HEK293 (cell line): Measurements from ENCODE around the gene RPL6.

ENCODE experiments used
- CTCF ChIA-PET: fragments of 350-600 bp; formaldehyde crosslinking; extraction: SDS; loops from one replicate; lab custom pipeline; 2021; ENCODE audit warnings: antibody characterized with exemption; lab: Yijun Ruan, JAX
- POLR2A ChIA-PET: fragments of 300-600 bp; formaldehyde crosslinking; extraction: SDS; loops from one replicate; lab custom pipeline; 2020; ENCODE audit warnings: antibody characterized with exemption, inconsistent platforms; lab: Yijun Ruan, JAX
- H3K27ac ChIP-seq: fragments of 200-500 bp; sonication (Bioruptor generic); 2 replicates; pipeline ENCODE4 v1.5.1; 2014; ENCODE audit warnings: low read depth, low read length, control low read depth, inconsistent platforms; ENCODE audit errors: extremely low read depth
- H3K36me3 ChIP-seq, 2 experiments: fragments of 200-500 bp in 1 of 2; sonication (Bioruptor generic) in 1 of 2; 1 replicate in 1 of 2; 2 replicates in 1 of 2; pipeline ENCODE4 v1.5.1; 2014 to 2017; ENCODE audit warnings: inconsistent platforms in 2 of 2, low read length in 2 of 2; ENCODE audit not compliant: control insufficient read depth in 2 of 2, insufficient read depth in 1 of 2
- H3K4me1 ChIP-seq: fragments of 200-500 bp; sonication (Bioruptor generic); 2 replicates; pipeline ENCODE4 v1.5.1; 2014; ENCODE audit warnings: mild to moderate bottlenecking, low read length, inconsistent platforms; ENCODE audit not compliant: control insufficient read depth, insufficient read depth
- H3K4me3 ChIP-seq: 2 replicates; pipeline ENCODE4 v1.5.1; 2011; ENCODE audit warnings: low read depth, mild to moderate bottlenecking, control low read depth, low read length, moderate library complexity
- H3K9me3 ChIP-seq: fragments of 200-500 bp; sonication (Bioruptor generic); 2 replicates; pipeline ENCODE4 v1.5.1; 2014; ENCODE audit warnings: low read depth, low read length, inconsistent platforms; ENCODE audit not compliant: control insufficient read depth, insufficient read depth
- GLIS2 ChIP-seq: fragments of 450-650 bp; formaldehyde crosslinking; IDR thresholded peaks from 2 replicates; pipeline ENCODE4 v1.5.1; 2016; ENCODE audit warnings: missing biosample characterization, missing genetic modification characterization
- KLF16 ChIP-seq: fragments of 450-650 bp; formaldehyde crosslinking; IDR thresholded peaks from 2 replicates; pipeline ENCODE4 v1.5.1; 2017; ENCODE audit warnings: missing biosample characterization, missing genetic modification characterization
- MZF1 ChIP-seq: fragments of 450-650 bp; formaldehyde crosslinking; IDR thresholded peaks from 2 replicates; pipeline ENCODE4 v1.5.1; 2017; ENCODE audit warnings: missing biosample characterization, missing genetic modification characterization, borderline replicate concordance
- SCRT1 ChIP-seq: fragments of 450-650 bp; formaldehyde crosslinking; IDR thresholded peaks from 2 replicates; pipeline ENCODE4 v1.5.1; 2016; ENCODE audit warnings: missing biosample characterization, missing genetic modification characterization, borderline replicate concordance
- SP7 ChIP-seq: fragments of 450-650 bp; formaldehyde crosslinking; IDR thresholded peaks from 2 replicates; pipeline ENCODE4 v1.5.1; 2016; ENCODE audit warnings: missing biosample characterization, missing genetic modification characterization
- ZBTB20 ChIP-seq: fragments of 450-650 bp; formaldehyde crosslinking; IDR thresholded peaks from 2 replicates; pipeline ENCODE4 v1.5.1; 2016; ENCODE audit warnings: missing biosample characterization, missing genetic modification characterization
- ZBTB48 ChIP-seq: fragments of 450-650 bp; formaldehyde crosslinking; IDR thresholded peaks from 2 replicates; pipeline ENCODE4 v1.5.1; 2016; ENCODE audit warnings: missing biosample characterization, missing genetic modification characterization
- ZEB2 ChIP-seq: fragments of 450-650 bp; formaldehyde crosslinking; IDR thresholded peaks from 2 replicates; pipeline ENCODE4 v1.5.1; 2016; ENCODE audit warnings: missing biosample characterization, missing genetic modification characterization
- ZFP37 ChIP-seq: fragments of 450-650 bp; formaldehyde crosslinking; IDR thresholded peaks from 2 replicates; pipeline ENCODE4 v1.5.1; 2016; ENCODE audit warnings: missing biosample characterization, missing genetic modification characterization
- ZNF2 ChIP-seq: fragments of 450-650 bp; formaldehyde crosslinking; IDR thresholded peaks from 2 replicates; pipeline ENCODE4 v1.5.1; 2016; ENCODE audit warnings: missing biosample characterization, missing genetic modification characterization
- ZNF214 ChIP-seq: fragments of 450-650 bp; formaldehyde crosslinking; IDR thresholded peaks from 2 replicates; pipeline ENCODE4 v1.5.1; 2017; ENCODE audit warnings: missing biosample characterization, mild to moderate bottlenecking, missing genetic modification characterization, borderline replicate concordance
- ZNF221 ChIP-seq: fragments of 450-650 bp; formaldehyde crosslinking; IDR thresholded peaks from 2 replicates; pipeline ENCODE4 v1.5.1; 2017; ENCODE audit warnings: missing biosample characterization, missing genetic modification characterization, borderline replicate concordance
- ZNF335 ChIP-seq: fragments of 450-650 bp; formaldehyde crosslinking; conservative IDR thresholded peaks from 2 replicates; pipeline ENCODE4 v1.5.1; 2016; ENCODE audit warnings: missing biosample characterization, missing genetic modification characterization
- ZNF48 ChIP-seq: fragments of 450-650 bp; formaldehyde crosslinking; IDR thresholded peaks from 2 replicates; pipeline ENCODE4 v1.5.1; 2016; ENCODE audit warnings: missing biosample characterization, missing genetic modification characterization
- ZNF560 ChIP-seq: fragments of 450-650 bp; formaldehyde crosslinking; IDR thresholded peaks from 2 replicates; pipeline ENCODE4 v1.5.1; 2017; ENCODE audit warnings: missing biosample characterization, missing genetic modification characterization, borderline replicate concordance
- ZNF747 ChIP-seq: fragments of 450-650 bp; formaldehyde crosslinking; IDR thresholded peaks from 2 replicates; pipeline ENCODE4 v1.5.1; 2016; ENCODE audit warnings: missing biosample characterization, missing genetic modification characterization
- ZNF76 ChIP-seq: fragments of 450-650 bp; formaldehyde crosslinking; IDR thresholded peaks from 2 replicates; pipeline ENCODE4; 2016; ENCODE audit warnings: low read depth, missing biosample characterization, missing genetic modification characterization, borderline replicate concordance
- ZNF777 ChIP-seq: fragments of 450-650 bp; formaldehyde crosslinking; IDR thresholded peaks from 2 replicates; pipeline ENCODE4 v1.5.1; 2017; ENCODE audit warnings: missing biosample characterization, missing genetic modification characterization, borderline replicate concordance
- ZSCAN16 ChIP-seq: fragments of 450-650 bp; formaldehyde crosslinking; IDR thresholded peaks from 2 replicates; pipeline ENCODE4 v1.5.1; 2016; ENCODE audit warnings: missing biosample characterization, missing genetic modification characterization
- ZSCAN23 ChIP-seq: fragments of 450-650 bp; formaldehyde crosslinking; IDR thresholded peaks from 2 replicates; pipeline ENCODE4 v1.5.1; 2016; ENCODE audit warnings: missing biosample characterization, missing genetic modification characterization
- ZXDB ChIP-seq: fragments of 450-650 bp; formaldehyde crosslinking; IDR thresholded peaks from 2 replicates; pipeline ENCODE4 v1.5.1; 2016; ENCODE audit warnings: missing biosample characterization, missing genetic modification characterization
- TF ChIP-seq, protein P1 (sequence below): fragments of 450-650 bp; formaldehyde crosslinking; IDR thresholded peaks from 2 replicates; pipeline ENCODE4 v1.5.1; 2017; ENCODE audit warnings: missing biosample characterization, missing genetic modification characterization
- TF ChIP-seq, protein P2 (sequence below): fragments of 450-650 bp; formaldehyde crosslinking; IDR thresholded peaks from 2 replicates; pipeline ENCODE4 v1.5.1; 2016; ENCODE audit warnings: missing biosample characterization, missing genetic modification characterization
- TF ChIP-seq, protein P3 (sequence below): fragments of 450-650 bp; formaldehyde crosslinking; IDR thresholded peaks from 2 replicates; pipeline ENCODE4 v1.5.1; 2016; ENCODE audit warnings: missing biosample characterization, missing genetic modification characterization
- TF ChIP-seq, protein P4 (sequence below): fragments of 450-650 bp; formaldehyde crosslinking; IDR thresholded peaks from 2 replicates; pipeline ENCODE4 v1.5.1; 2016; ENCODE audit warnings: missing biosample characterization, missing genetic modification characterization

The RPL6 gene

DNA sequence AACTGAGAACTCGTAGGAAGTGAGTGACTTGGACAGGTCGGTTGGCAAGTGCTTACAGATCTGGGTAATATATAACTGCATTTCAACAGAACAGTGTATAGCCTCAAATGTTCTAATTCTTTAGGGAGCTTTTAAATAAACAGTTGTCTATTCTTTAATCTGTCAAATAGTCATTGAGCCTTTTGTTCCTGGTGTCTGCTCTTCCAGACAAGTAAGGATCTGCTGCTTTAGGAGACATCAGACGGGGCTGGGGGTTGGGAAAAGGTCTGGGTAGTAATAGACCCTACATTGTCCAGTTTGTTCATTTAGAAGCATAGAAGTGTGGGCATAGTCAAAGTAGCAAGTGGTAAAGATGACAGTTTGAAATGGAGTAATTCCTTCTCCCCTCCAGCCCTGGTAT is 11.3 kb upstream of the RPL6 start (continued):
- TF ChIP-seq, protein P1, sequence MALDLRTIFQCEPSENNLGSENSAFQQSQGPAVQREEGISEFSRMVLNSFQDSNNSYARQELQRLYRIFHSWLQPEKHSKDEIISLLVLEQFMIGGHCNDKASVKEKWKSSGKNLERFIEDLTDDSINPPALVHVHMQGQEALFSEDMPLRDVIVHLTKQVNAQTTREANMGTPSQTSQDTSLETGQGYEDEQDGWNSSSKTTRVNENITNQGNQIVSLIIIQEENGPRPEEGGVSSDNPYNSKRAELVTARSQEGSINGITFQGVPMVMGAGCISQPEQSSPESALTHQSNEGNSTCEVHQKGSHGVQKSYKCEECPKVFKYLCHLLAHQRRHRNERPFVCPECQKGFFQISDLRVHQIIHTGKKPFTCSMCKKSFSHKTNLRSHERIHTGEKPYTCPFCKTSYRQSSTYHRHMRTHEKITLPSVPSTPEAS, result no peak
- TF ChIP-seq ZNF221 (no peak), ZSCAN16 (tag by site-specific recombination) (no peak), ZXDB (tag by site-specific recombination) (no peak)
- TF ChIP-seq, all 188 proteins: peak for 0

DNA sequence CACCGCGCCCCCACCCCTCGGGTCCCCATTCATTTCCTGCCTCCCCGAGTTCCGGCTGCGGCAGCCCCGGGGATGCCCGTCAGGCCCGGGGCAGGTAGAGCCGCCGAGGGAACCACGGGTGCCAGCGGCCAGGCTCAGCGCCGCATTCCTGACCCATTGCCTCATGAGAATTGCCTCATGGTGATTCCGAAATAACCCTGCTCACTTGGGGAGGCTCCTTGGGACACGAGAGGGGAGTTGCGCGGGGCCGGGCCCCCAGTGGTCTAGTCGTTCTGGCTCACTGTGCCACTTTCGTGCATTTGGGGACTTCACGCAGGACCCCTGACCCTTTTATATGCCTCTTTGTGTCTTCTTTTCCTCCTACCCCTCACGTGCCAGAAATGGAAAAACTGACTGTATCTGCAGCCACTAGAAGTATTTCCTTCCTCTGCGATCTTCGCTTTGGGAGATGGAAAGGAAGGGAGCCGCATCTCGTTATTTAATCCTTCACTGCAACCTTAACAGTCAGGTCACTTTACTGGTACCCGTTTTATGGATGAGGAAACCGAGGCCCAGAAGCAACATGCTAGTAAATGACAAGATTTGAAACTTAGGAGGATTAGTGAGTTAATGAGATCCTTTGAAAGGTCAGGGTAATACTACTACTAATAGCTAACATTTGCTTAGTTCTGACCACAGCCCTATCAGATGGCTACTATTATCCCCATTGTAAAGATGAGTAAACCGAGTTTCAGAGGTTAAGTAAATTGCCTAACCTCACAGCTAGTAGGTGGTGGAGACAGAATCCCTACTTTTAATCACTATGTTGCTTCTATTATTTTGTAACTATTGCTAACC is 10.1 kb upstream of the RPL6 start:
- peak overlapping the region; percentile 80; the same call in 1 of the 2 replicates for H3K27ac ChIP-seq
- H3K4me3 ChIP-seq, result peak overlapping the region; percentile 99
- CTCF ChIA-PET, result interaction anchor here (0.7 to 1.0 kb wide), 4 partner anchors 8 to 137 kb away, joined by 3 read pairs; no protein-coding TSS in a partner anchor
- H3K36me3 ChIP-seq, result no peaks in the 10 kb centered on the region
- 0 out of 2 replicates have a peak, but pooled peaks cover 4% of the 10 kb centered on the region for H3K4me1 ChIP-seq
- POLR2A ChIA-PET, result interaction anchor here (1.0 kb wide), 2 partner anchors 14 to 64 kb away, joined by 3 read pairs; no protein-coding TSS in a partner anchor
- no peaks in the 10 kb centered on the region for H3K9me3 ChIP-seq
- TF ChIP-seq ZNF214 (tag by site-specific recombination) (no peak), ZSCAN23 (tag by site-specific recombination) (no peak), ZNF747 (tag by site-specific recombination) (no peak), ZNF560 (tag by site-specific recombination) (no peak), GLIS2 (peak; percentile 80), ZBTB20 (tag by site-specific recombination) (peak; percentile 23; the same call in 1 of the 2 replicates), ZNF48 (tag by site-specific recombination) (no peak), SP7 (tag by site-specific recombination) (peak; percentile 1; the same call in 1 of the 2 replicates), ZNF76 (peak; percentile 17; the same call in 1 of the 2 replicates), ZEB2 (tag by site-specific recombination) (peak; percentile 59), ZNF777 (tag by site-specific recombination) (no peak), SCRT1 (no peak), MZF1 (no peak), ZNF335 (peak; percentile 86), KLF16 (tag by site-specific recombination) (peak; percentile 29; the same call in 1 of the 2 replicates), ZNF2 (tag by site-specific recombination) (0 out of 2 replicates have a peak, but pooled peaks have one; percentile 14), ZFP37 (tag by site-specific recombination) (peak; percentile 39; the same call in 1 of the 2 replicates), ZBTB48 (tag by site-specific recombination) (peak; percentile 35; the same call in 1 of the 2 replicates)
- TF ChIP-seq, protein P2, sequence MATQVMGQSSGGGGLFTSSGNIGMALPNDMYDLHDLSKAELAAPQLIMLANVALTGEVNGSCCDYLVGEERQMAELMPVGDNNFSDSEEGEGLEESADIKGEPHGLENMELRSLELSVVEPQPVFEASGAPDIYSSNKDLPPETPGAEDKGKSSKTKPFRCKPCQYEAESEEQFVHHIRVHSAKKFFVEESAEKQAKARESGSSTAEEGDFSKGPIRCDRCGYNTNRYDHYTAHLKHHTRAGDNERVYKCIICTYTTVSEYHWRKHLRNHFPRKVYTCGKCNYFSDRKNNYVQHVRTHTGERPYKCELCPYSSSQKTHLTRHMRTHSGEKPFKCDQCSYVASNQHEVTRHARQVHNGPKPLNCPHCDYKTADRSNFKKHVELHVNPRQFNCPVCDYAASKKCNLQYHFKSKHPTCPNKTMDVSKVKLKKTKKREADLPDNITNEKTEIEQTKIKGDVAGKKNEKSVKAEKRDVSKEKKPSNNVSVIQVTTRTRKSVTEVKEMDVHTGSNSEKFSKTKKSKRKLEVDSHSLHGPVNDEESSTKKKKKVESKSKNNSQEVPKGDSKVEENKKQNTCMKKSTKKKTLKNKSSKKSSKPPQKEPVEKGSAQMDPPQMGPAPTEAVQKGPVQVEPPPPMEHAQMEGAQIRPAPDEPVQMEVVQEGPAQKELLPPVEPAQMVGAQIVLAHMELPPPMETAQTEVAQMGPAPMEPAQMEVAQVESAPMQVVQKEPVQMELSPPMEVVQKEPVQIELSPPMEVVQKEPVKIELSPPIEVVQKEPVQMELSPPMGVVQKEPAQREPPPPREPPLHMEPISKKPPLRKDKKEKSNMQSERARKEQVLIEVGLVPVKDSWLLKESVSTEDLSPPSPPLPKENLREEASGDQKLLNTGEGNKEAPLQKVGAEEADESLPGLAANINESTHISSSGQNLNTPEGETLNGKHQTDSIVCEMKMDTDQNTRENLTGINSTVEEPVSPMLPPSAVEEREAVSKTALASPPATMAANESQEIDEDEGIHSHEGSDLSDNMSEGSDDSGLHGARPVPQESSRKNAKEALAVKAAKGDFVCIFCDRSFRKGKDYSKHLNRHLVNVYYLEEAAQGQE, result no peak
- TF ChIP-seq, protein P3, sequence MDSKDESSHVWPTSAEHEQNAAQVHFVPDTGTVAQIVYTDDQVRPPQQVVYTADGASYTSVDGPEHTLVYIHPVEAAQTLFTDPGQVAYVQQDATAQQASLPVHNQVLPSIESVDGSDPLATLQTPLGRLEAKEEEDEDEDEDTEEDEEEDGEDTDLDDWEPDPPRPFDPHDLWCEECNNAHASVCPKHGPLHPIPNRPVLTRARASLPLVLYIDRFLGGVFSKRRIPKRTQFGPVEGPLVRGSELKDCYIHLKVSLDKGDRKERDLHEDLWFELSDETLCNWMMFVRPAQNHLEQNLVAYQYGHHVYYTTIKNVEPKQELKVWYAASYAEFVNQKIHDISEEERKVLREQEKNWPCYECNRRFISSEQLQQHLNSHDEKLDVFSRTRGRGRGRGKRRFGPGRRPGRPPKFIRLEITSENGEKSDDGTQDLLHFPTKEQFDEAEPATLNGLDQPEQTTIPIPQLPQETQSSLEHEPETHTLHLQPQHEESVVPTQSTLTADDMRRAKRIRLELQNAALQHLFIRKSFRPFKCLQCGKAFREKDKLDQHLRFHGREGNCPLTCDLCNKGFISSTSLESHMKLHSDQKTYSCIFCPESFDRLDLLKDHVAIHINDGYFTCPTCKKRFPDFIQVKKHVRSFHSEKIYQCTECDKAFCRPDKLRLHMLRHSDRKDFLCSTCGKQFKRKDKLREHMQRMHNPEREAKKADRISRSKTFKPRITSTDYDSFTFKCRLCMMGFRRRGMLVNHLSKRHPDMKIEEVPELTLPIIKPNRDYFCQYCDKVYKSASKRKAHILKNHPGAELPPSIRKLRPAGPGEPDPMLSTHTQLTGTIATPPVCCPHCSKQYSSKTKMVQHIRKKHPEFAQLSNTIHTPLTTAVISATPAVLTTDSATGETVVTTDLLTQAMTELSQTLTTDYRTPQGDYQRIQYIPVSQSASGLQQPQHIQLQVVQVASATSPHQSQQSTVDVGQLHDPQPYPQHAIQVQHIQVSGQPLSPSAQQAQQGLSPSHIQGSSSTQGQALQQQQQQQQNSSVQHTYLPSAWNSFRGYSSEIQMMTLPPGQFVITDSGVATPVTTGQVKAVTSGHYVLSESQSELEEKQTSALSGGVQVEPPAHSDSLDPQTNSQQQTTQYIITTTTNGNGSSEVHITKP, result peak; percentile 30; the same call in 1 of the 2 replicates
- TF ChIP-seq, protein P4, sequence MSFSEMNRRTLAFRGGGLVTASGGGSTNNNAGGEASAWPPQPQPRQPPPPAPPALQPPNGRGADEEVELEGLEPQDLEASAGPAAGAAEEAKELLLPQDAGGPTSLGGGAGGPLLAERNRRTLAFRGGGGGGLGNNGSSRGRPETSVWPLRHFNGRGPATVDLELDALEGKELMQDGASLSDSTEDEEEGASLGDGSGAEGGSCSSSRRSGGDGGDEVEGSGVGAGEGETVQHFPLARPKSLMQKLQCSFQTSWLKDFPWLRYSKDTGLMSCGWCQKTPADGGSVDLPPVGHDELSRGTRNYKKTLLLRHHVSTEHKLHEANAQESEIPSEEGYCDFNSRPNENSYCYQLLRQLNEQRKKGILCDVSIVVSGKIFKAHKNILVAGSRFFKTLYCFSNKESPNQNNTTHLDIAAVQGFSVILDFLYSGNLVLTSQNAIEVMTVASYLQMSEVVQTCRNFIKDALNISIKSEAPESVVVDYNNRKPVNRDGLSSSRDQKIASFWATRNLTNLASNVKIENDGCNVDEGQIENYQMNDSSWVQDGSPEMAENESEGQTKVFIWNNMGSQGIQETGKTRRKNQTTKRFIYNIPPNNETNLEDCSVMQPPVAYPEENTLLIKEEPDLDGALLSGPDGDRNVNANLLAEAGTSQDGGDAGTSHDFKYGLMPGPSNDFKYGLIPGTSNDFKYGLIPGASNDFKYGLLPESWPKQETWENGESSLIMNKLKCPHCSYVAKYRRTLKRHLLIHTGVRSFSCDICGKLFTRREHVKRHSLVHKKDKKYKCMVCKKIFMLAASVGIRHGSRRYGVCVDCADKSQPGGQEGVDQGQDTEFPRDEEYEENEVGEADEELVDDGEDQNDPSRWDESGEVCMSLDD (tag by site-specific recombination), result 0 out of 2 replicates have a peak, but pooled peaks have one; percentile 51
